GM23338 (cell line): ENCODE data around the gene ACAD10. TPM values are rescaled to one million over a fixed set of nuclear protein-coding genes. Genes with fewer than 3 reads are reported as not detected.

Experiments
- ATAC-seq: fragments of 200-7000 bp; cut with Tn5 transposase; 3 replicates; pipeline ENCODE4 v1.9.1; 2020
- DNase-seq: peaks from one replicate; pipeline ENCODE4 v3.0.0-alpha.2; 2015; ENCODE audit warnings: low spot score
- H2AFZ ChIP-seq: fragments of 200-600 bp; sonication (generic); 2 replicates; pipeline ENCODE4 v1.8.0; 2016; ENCODE audit warnings: antibody characterized with exemption, mild to moderate bottlenecking, moderate library complexity
- H3F3A ChIP-seq: fragments of 200-600 bp; sonication (generic); replicated peaks from 2 replicates; pipeline ENCODE4 v1.8.0; 2017; ENCODE audit warnings: antibody characterized with exemption, mixed run types, low read depth
- H3K27ac ChIP-seq: fragments of 200-600 bp; sonication (generic); 2 replicates; pipeline ENCODE4 v1.6.1; 2016; ENCODE audit warnings: low read depth
- H3K27me3 ChIP-seq: fragments of 200-600 bp; sonication (generic); 2 replicates; pipeline ENCODE4 v1.8.0; 2016; ENCODE audit warnings: mild to moderate bottlenecking, mixed run types, moderate library complexity; ENCODE audit not compliant: insufficient read depth
- H3K36me3 ChIP-seq: fragments of 200-600 bp; sonication (generic); 2 replicates; pipeline ENCODE4 v1.8.0; 2016; ENCODE audit warnings: mild to moderate bottlenecking; ENCODE audit not compliant: insufficient read depth
- H3K4me1 ChIP-seq: fragments of 200-600 bp; sonication (generic); 2 replicates; pipeline ENCODE4 v1.8.0; 2016; ENCODE audit warnings: mild to moderate bottlenecking, moderate library complexity; ENCODE audit not compliant: insufficient read depth
- H3K4me2 ChIP-seq: fragments of 200-600 bp; sonication (generic); 2 replicates; pipeline ENCODE4 v1.7.1; 2017; ENCODE audit warnings: mixed run types
- H3K4me3 ChIP-seq: fragments of 200-600 bp; sonication (generic); 2 replicates; pipeline ENCODE4 v1.6.1; 2016; ENCODE audit warnings: mixed run types
- H3K79me2 ChIP-seq: fragments of 200-600 bp; sonication (generic); replicated peaks from 2 replicates; pipeline ENCODE4 v1.8.0; 2017; ENCODE audit warnings: mild to moderate bottlenecking; ENCODE audit not compliant: insufficient read depth
- H3K9me2 ChIP-seq: fragments of 200-600 bp; sonication (generic); 2 replicates; pipeline ENCODE4 v1.8.0; 2017; ENCODE audit not compliant: insufficient read depth
- H4K20me1 ChIP-seq: fragments of 200-600 bp; sonication (generic); replicated peaks from 2 replicates; pipeline ENCODE4 v1.8.0; 2017; ENCODE audit warnings: mild to moderate bottlenecking; ENCODE audit not compliant: insufficient read depth
- H3K27ac Mint-ChIP-seq: 2 replicates; pipeline ENCODE4 v1.8.0; 2020; ENCODE audit warnings: inconsistent platforms, mild to moderate bottlenecking, moderate library complexity, mixed read lengths
- H3K27me3 Mint-ChIP-seq: 3 replicates; pipeline ENCODE4 v1.8.0; 2022; ENCODE audit warnings: low read depth, mild to moderate bottlenecking, moderate library complexity, mixed read lengths, inconsistent platforms; ENCODE audit not compliant: insufficient read depth, poor library complexity
- H3K36me3 Mint-ChIP-seq: 3 replicates; pipeline ENCODE4 v1.8.0; 2021; ENCODE audit warnings: low read depth, mild to moderate bottlenecking, inconsistent platforms, moderate library complexity, mixed read lengths
- H3K4me1 Mint-ChIP-seq: 3 replicates; pipeline ENCODE4 v1.8.0; 2020; ENCODE audit warnings: mild to moderate bottlenecking, inconsistent platforms, mixed read lengths
- H3K4me3 Mint-ChIP-seq: 3 replicates; pipeline ENCODE4 v1.8.0; 2021; ENCODE audit warnings: moderate library complexity, mild to moderate bottlenecking, inconsistent platforms, mixed read lengths
- H3K9me3 Mint-ChIP-seq: 3 replicates; pipeline ENCODE4 v1.8.0; 2020; ENCODE audit warnings: moderate library complexity, mild to moderate bottlenecking, inconsistent platforms, mixed read lengths
- CREB1 ChIP-seq: fragments of 250-450 bp; sonication (Bioruptor Pico); IDR thresholded peaks from 2 replicates; pipeline ENCODE4 v1.5.0; 2020; ENCODE audit warnings: low read depth, mild to moderate bottlenecking, moderate library complexity
- EZH2 ChIP-seq: fragments of 200-600 bp; sonication (generic); IDR thresholded peaks from one replicate; pipeline ENCODE4 v1.8.0; 2017; ENCODE audit warnings: antibody characterized with exemption, mild to moderate bottlenecking, low read depth; ENCODE audit not compliant: unreplicated experiment
- EZH2phosphoT487 ChIP-seq: fragments of 200-600 bp; sonication (generic); IDR thresholded peaks from one replicate; pipeline ENCODE4 v1.8.1; 2018; ENCODE audit warnings: antibody characterized with exemption; ENCODE audit not compliant: unreplicated experiment
- JUNB ChIP-seq: IDR thresholded peaks from one replicate; pipeline ENCODE4 v1.6.1; 2016; ENCODE audit warnings: antibody characterized with exemption; ENCODE audit not compliant: unreplicated experiment
- NANOG ChIP-seq: IDR thresholded peaks from 2 replicates; pipeline ENCODE4 v1.6.1; 2016; ENCODE audit warnings: antibody characterized with exemption, borderline replicate concordance
- POLR2AphosphoS5 ChIP-seq: IDR thresholded peaks from 2 replicates; pipeline ENCODE4 v1.6.1; 2016; ENCODE audit warnings: antibody characterized with exemption, low read depth
- STAT1 ChIP-seq: IDR thresholded peaks from one replicate; pipeline ENCODE4 v1.6.1; 2016; ENCODE audit warnings: antibody characterized with exemption; ENCODE audit not compliant: unreplicated experiment
- ZNF114 ChIP-seq: fragments of 250-450 bp; sonication (Bioruptor Pico); IDR thresholded peaks from 2 replicates; pipeline ENCODE4 v1.5.0; 2020; ENCODE audit warnings: mild to moderate bottlenecking, moderate library complexity
- ZNF331 ChIP-seq: fragments of 250-450 bp; sonication (Bioruptor Pico); IDR thresholded peaks from 2 replicates; pipeline ENCODE4 v1.5.0; 2020; ENCODE audit warnings: low read depth, mild to moderate bottlenecking, moderate library complexity
- polyA plus RNA-seq: library from polyadenylated mRNA; unstranded; fragments of >200 nt; fragmentation: Nextera tagmentation; extraction: Ambion mirVana; gene quantifications from 2 replicates; pipeline ENCODE4 v1.2.1, GENCODE V29; 2016
- total RNA-seq: library from RNA; depleted of rRNA; stranded (reverse); fragments of >200 nt; shearing (Covaris generic); gene quantifications from 2 replicates; pipeline ENCODE4 v1.2.3, GENCODE V29; 2014
- TF ChIP-seq, protein P1 (sequence below), 2 experiments: fragments of 200-600 bp in 1 of 2; sonication (generic) in 1 of 2; conservative IDR thresholded peaks; 2 replicates each; pipeline versions ENCODE4 v1.5.1 to v1.6.1; 2016 to 2017; ENCODE audit warnings: antibody characterized with exemption in 2 of 2, low read depth in 2 of 2, mild to moderate bottlenecking in 2 of 2, moderate library complexity in 1 of 2
- TF ChIP-seq, protein P2 (sequence below): fragments of 250-450 bp; sonication (Bioruptor Pico); IDR thresholded peaks from 2 replicates; pipeline ENCODE4 v1.5.0; 2020; ENCODE audit warnings: mild to moderate bottlenecking, moderate library complexity
- TF ChIP-seq, protein P3 (sequence below): IDR thresholded peaks from 2 replicates; pipeline ENCODE4 v1.6.1; 2016; ENCODE audit warnings: antibody characterized with exemption
- TF ChIP-seq, protein P4 (sequence below): IDR thresholded peaks from one replicate; pipeline ENCODE4 v1.6.1; 2018; ENCODE audit warnings: antibody characterized with exemption; ENCODE audit not compliant: unreplicated experiment

Gene ACAD10
- total and polyA plus RNA-seq, 2 experiments from 2014 or later = 16.3 to 23.1 TPM

DNA sequence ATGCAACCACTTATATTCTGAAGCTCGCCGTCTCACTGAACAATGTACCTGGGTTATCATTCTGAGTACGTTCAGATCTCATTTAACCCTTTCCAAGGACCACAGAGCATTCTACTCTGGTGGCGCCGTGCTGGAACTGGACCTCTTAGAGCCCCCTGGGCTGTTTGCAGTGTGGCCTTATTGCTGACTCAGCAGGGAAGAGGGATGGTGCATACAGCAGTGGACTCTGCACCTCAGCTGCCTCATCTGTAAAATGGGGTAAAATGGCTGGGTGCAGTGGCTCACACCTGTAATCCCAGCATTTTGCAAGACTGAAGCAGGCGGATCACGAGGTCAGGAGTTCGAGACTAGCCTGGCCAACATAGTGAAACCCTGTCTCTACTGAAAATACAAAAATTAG is 83.7 kb downstream of the ACAD10 start:
- H3K4me2 ChIP-seq = no peak overlapping the region
- no peaks in the 10 kb centered on the region for H3K27me3 ChIP-seq
- peaks cover 10% of the 10 kb centered on the region for H4K20me1 ChIP-seq
- no peaks in the 10 kb centered on the region for H3K36me3 ChIP-seq
- no peak for DNase-seq
- no peak for ATAC-seq
- TF ChIP-seq, protein P1, sequence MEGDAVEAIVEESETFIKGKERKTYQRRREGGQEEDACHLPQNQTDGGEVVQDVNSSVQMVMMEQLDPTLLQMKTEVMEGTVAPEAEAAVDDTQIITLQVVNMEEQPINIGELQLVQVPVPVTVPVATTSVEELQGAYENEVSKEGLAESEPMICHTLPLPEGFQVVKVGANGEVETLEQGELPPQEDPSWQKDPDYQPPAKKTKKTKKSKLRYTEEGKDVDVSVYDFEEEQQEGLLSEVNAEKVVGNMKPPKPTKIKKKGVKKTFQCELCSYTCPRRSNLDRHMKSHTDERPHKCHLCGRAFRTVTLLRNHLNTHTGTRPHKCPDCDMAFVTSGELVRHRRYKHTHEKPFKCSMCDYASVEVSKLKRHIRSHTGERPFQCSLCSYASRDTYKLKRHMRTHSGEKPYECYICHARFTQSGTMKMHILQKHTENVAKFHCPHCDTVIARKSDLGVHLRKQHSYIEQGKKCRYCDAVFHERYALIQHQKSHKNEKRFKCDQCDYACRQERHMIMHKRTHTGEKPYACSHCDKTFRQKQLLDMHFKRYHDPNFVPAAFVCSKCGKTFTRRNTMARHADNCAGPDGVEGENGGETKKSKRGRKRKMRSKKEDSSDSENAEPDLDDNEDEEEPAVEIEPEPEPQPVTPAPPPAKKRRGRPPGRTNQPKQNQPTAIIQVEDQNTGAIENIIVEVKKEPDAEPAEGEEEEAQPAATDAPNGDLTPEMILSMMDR (conservative IDR thresholded peaks at IDR 0.05; ENCODE audit: low read depth in 2 of 2) = no peak
- no peak for TF ChIP-seq CREB1 (CRISPR knock-in tag)
- no peak for TF ChIP-seq STAT1
- no peak for TF ChIP-seq JUNB
- no peak for TF ChIP-seq NANOG
- TF ChIP-seq ZNF331 = no peak
- TF ChIP-seq, protein P2, sequence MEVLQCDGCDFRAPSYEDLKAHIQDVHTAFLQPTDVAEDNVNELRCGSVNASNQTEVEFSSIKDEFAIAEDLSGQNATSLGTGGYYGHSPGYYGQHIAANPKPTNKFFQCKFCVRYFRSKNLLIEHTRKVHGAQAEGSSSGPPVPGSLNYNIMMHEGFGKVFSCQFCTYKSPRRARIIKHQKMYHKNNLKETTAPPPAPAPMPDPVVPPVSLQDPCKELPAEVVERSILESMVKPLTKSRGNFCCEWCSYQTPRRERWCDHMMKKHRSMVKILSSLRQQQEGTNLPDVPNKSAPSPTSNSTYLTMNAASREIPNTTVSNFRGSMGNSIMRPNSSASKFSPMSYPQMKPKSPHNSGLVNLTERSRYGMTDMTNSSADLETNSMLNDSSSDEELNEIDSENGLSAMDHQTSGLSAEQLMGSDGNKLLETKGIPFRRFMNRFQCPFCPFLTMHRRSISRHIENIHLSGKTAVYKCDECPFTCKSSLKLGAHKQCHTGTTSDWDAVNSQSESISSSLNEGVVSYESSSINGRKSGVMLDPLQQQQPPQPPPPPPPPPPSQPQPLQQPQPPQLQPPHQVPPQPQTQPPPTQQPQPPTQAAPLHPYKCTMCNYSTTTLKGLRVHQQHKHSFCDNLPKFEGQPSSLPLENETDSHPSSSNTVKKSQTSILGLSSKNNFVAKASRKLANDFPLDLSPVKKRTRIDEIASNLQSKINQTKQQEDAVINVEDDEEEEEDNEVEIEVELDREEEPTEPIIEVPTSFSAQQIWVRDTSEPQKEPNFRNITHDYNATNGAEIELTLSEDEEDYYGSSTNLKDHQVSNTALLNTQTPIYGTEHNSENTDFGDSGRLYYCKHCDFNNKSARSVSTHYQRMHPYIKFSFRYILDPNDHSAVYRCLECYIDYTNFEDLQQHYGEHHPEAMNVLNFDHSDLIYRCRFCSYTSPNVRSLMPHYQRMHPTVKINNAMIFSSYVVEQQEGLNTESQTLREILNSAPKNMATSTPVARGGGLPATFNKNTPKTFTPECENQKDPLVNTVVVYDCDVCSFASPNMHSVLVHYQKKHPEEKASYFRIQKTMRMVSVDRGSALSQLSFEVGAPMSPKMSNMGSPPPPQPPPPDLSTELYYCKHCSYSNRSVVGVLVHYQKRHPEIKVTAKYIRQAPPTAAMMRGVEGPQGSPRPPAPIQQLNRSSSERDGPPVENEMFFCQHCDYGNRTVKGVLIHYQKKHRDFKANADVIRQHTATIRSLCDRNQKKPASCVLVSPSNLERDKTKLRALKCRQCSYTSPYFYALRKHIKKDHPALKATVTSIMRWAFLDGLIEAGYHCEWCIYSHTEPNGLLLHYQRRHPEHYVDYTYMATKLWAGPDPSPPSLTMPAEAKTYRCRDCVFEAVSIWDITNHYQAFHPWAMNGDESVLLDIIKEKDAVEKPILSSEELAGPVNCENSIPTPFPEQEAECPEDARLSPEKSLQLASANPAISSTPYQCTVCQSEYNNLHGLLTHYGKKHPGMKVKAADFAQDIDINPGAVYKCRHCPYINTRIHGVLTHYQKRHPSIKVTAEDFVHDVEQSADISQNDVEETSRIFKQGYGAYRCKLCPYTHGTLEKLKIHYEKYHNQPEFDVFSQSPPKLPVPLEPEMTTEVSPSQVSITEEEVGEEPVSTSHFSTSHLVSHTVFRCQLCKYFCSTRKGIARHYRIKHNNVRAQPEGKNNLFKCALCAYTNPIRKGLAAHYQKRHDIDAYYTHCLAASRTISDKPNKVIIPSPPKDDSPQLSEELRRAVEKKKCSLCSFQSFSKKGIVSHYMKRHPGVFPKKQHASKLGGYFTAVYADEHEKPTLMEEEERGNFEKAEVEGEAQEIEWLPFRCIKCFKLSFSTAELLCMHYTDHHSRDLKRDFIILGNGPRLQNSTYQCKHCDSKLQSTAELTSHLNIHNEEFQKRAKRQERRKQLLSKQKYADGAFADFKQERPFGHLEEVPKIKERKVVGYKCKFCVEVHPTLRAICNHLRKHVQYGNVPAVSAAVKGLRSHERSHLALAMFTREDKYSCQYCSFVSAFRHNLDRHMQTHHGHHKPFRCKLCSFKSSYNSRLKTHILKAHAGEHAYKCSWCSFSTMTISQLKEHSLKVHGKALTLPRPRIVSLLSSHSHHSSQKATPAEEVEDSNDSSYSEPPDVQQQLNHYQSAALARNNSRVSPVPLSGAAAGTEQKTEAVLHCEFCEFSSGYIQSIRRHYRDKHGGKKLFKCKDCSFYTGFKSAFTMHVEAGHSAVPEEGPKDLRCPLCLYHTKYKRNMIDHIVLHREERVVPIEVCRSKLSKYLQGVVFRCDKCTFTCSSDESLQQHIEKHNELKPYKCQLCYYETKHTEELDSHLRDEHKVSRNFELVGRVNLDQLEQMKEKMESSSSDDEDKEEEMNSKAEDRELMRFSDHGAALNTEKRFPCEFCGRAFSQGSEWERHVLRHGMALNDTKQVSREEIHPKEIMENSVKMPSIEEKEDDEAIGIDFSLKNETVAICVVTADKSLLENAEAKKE (CRISPR knock-in tag) = no peak
- TF ChIP-seq, protein P3, sequence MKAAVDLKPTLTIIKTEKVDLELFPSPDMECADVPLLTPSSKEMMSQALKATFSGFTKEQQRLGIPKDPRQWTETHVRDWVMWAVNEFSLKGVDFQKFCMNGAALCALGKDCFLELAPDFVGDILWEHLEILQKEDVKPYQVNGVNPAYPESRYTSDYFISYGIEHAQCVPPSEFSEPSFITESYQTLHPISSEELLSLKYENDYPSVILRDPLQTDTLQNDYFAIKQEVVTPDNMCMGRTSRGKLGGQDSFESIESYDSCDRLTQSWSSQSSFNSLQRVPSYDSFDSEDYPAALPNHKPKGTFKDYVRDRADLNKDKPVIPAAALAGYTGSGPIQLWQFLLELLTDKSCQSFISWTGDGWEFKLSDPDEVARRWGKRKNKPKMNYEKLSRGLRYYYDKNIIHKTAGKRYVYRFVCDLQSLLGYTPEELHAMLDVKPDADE = no peak
- no peak for TF ChIP-seq ZNF114 (CRISPR knock-in tag)
- TF ChIP-seq, protein P4, sequence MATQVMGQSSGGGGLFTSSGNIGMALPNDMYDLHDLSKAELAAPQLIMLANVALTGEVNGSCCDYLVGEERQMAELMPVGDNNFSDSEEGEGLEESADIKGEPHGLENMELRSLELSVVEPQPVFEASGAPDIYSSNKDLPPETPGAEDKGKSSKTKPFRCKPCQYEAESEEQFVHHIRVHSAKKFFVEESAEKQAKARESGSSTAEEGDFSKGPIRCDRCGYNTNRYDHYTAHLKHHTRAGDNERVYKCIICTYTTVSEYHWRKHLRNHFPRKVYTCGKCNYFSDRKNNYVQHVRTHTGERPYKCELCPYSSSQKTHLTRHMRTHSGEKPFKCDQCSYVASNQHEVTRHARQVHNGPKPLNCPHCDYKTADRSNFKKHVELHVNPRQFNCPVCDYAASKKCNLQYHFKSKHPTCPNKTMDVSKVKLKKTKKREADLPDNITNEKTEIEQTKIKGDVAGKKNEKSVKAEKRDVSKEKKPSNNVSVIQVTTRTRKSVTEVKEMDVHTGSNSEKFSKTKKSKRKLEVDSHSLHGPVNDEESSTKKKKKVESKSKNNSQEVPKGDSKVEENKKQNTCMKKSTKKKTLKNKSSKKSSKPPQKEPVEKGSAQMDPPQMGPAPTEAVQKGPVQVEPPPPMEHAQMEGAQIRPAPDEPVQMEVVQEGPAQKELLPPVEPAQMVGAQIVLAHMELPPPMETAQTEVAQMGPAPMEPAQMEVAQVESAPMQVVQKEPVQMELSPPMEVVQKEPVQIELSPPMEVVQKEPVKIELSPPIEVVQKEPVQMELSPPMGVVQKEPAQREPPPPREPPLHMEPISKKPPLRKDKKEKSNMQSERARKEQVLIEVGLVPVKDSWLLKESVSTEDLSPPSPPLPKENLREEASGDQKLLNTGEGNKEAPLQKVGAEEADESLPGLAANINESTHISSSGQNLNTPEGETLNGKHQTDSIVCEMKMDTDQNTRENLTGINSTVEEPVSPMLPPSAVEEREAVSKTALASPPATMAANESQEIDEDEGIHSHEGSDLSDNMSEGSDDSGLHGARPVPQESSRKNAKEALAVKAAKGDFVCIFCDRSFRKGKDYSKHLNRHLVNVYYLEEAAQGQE = no peak
- no peak for TF ChIP-seq POLR2AphosphoS5
- no peak for TF ChIP-seq EZH2
- TF ChIP-seq EZH2phosphoT487 = no peak
- no peaks in the 10 kb centered on the region for H3K9me2 ChIP-seq
- peaks cover 49% of the 10 kb centered on the region for H3K79me2 ChIP-seq
- peaks cover 16% of the 10 kb centered on the region for H3K27me3 Mint-ChIP-seq
- 0 out of 2 replicates have a peak, but pooled peaks cover 8% of the 10 kb centered on the region for H3F3A ChIP-seq
- H3K4me3 Mint-ChIP-seq = no peak overlapping the region
- H3K27ac ChIP-seq = no peak overlapping the region
- H3K9me3 Mint-ChIP-seq = peaks cover 14% of the 10 kb centered on the region; the same call in 2 of the 3 replicates
- no peak overlapping the region for H3K4me3 ChIP-seq
- H3K36me3 Mint-ChIP-seq = peaks cover 21% of the 10 kb centered on the region
- H3K27ac Mint-ChIP-seq = no peak overlapping the region
- peaks cover 7% of the 10 kb centered on the region for H3K4me1 ChIP-seq
- no peak overlapping the region for H2AFZ ChIP-seq
- peaks cover 16% of the 10 kb centered on the region for H3K4me1 Mint-ChIP-seq
